Naive thymus-derived CD8-positive, alpha-beta T cell (primary cell): ENCODE data around the gene CALML6. TPM values are rescaled to one million over a fixed set of nuclear protein-coding genes. Genes with fewer than 3 reads are reported as not detected.

Experiments used
- ATAC-seq, 2 donors: fragments of 150-1000 bp; cut with Tn5 transposase in 1 of 2; sonication (Bioruptor Pico), chemical (Tn5 transposase) in 1 of 2; 1 replicate in 1 of 2; 2 replicates in 1 of 2; pipeline ENCODE4 v1.10.0; 2021; ENCODE audit warnings: mild to moderate bottlenecking in 2 of 2, moderate library complexity in 2 of 2
- POLR2A ChIA-PET: fragments of 350-600 bp; sonication (Branson Sonifier 250); formaldehyde crosslinking; loops from one replicate; lab custom pipeline; 2021; ENCODE audit warnings: antibody characterized with exemption; lab: Charles Lee
- DNase-seq, 10 donors: peaks; one replicate each; pipeline versions ENCODE4 v3.0.0 to v3.0.0-alpha.2; 2020 to 2022
- H3K27ac Mint-ChIP-seq, 10 donors: one replicate each; pipeline ENCODE4 v1.8.0; 2020 to 2022; ENCODE audit warnings: mild to moderate bottlenecking in 10 of 10, mixed read lengths in 10 of 10, moderate library complexity in 4 of 10, inconsistent platforms in 1 of 10
- H3K27me3 Mint-ChIP-seq, 5 donors: one replicate each; pipeline ENCODE4 v1.8.0; 2021 to 2022; ENCODE audit warnings: mixed read lengths in 5 of 5
- H3K36me3 Mint-ChIP-seq, 3 donors: one replicate each; pipeline ENCODE4 v1.8.0; 2020 to 2022; ENCODE audit warnings: mixed read lengths in 3 of 3, mild to moderate bottlenecking in 2 of 3, inconsistent platforms in 1 of 3
- H3K4me1 Mint-ChIP-seq, 4 donors: one replicate each; pipeline ENCODE4 v1.8.0; 2021 to 2022; ENCODE audit warnings: mixed read lengths in 4 of 4
- H3K4me3 Mint-ChIP-seq, 10 donors: one replicate each; pipeline ENCODE4 v1.8.0; 2020 to 2022; ENCODE audit warnings: mild to moderate bottlenecking in 10 of 10, mixed read lengths in 10 of 10, moderate library complexity in 6 of 10, inconsistent platforms in 1 of 10
- H3K9me3 Mint-ChIP-seq, 9 donors: one replicate each; pipeline ENCODE4 v1.8.0; 2020 to 2022; ENCODE audit warnings: mixed read lengths in 9 of 9, mild to moderate bottlenecking in 3 of 9, inconsistent platforms in 1 of 9, moderate library complexity in 1 of 9
- polyA plus RNA-seq, 3 donors: library from polyadenylated mRNA; unstranded; fragments of 300-500 nt; fragmentation: Illumina TruSeq; gene quantifications; one replicate each; pipeline ENCODE4 v1.2.3, GENCODE V29; 2021
- total RNA-seq, 8 experiments: library from RNA in 2 of 8; stranded (reverse) in 2 of 8; gene quantifications; one replicate each; pipeline ENCODE4 v1.2.3 and lab custom pipeline; 2021 to 2026

CALML6 gene
- total and polyA plus RNA-seq, 5 experiments from 2014 or later = 1.4 to 1.6 TPM; not detected in 3

- POLR2A ChIA-PET = interaction anchor here (3.6 kb wide), 1 partner anchor 15 kb away, joined by 19 read pairs; no protein-coding TSS in a partner anchor
- ATAC-seq (no peak), DNase-seq (no peak)
- H3K4me3 Mint-ChIP-seq = peak overlapping the region; percentile 30 to 92 (median 59)
- H3K27me3 Mint-ChIP-seq = no peaks in the 10 kb centered on the region
- H3K9me3 Mint-ChIP-seq = no peaks in the 10 kb centered on the region
- peaks cover 0 to 3% (median 0%) of the 10 kb centered on the region in 3 donors for H3K36me3 Mint-ChIP-seq
- H3K4me1 Mint-ChIP-seq = peaks cover 25 to 54% (median 51%) of the 10 kb centered on the region in 4 donors
- peak overlapping the region in 9 of 10 donors; percentile 52 to 97 (median 83) for H3K27ac Mint-ChIP-seq
Measured at GRCh38 chr1:1893291-1893985, 21.6 kb upstream of the CALML6 start.

DNA sequence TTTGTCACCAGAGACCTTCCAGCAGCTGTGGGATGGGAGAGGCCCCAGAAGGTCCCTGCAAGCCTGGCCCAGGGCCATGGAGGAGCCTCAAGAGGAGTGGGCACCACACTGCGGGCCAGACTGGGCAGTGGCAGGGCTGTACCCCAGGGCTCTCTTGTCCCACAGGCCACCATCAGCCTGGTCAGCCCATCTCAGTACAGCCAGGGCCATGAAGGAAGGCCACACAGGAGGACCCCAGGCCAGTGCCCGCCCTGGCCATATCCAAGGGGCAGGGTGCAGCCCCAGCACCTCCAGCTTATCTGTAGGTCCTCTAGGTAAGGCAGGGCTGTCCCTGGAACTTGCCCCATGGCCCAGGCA, 21.1 kb upstream of the CALML6 start:
- peaks cover 20 to 52% (median 46%) of the 10 kb centered on the region in 4 donors for H3K4me1 Mint-ChIP-seq
- POLR2A ChIA-PET = interaction anchor here (2.9 to 3.6 kb wide), 2 partner anchors 12 to 14 kb away, joined by 18 to 19 read pairs; no protein-coding TSS in a partner anchor

DNA sequence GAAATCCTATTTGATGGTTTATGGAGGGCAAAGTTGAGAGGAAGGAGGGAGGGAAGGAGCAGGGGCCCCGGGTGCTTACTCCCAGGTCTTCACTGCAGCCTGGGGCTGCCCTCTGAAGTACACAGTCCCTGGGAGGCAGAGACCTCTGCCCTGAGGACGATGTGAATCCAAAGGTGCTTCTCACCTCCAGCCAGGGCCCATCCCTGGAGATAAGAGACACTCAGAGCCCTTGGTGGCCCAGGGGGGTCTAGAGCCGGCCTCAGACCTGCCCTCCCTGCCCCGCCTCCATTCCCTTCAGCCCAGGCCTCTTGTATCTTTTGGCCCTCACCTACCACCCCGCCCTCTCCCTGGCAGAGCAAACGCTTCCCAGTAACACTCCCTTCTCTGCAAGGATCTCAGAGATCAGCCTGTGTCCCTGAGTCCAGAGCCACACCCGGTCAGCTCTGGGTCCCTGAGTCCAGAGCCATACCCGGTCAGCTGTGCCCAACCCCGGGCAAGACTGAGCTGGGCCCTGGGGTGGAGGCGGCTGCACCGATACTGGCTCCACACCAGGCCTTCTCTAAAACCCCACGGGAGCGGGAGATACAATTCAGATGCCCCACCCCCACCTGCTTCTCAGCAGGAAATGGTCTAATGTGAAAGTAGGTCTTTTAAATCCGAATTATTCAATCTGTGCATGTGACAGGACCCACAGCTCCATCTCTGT, 20.6 kb upstream of the CALML6 start:
- DNase-seq = peak in 1 of 10 donors; percentile 25
- Mint-ChIP-seq H3K27me3 (no peaks in the 10 kb centered on the region), H3K27ac (peak overlapping the region; percentile 58 to 96 (median 86)), H3K4me1 (peaks cover 22 to 51% (median 46%) of the 10 kb centered on the region in 4 donors), H3K36me3 (peaks cover 0 to 3% (median 0%) of the 10 kb centered on the region in 3 donors), H3K9me3 (no peaks in the 10 kb centered on the region), H3K4me3 (peak overlapping the region; percentile 29 to 74 (median 64))
- no peak for ATAC-seq
- POLR2A ChIA-PET = interaction anchor here (2.9 to 3.6 kb wide), 2 partner anchors 11 to 14 kb away, joined by 18 to 19 read pairs; no protein-coding TSS in a partner anchor

More for the DNA sequence above, 21.1 kb upstream of the CALML6 start:
- Mint-ChIP-seq H3K4me3 (peak overlapping the region in 5 of 10 donors; percentile 22 to 92 (median 55)), H3K27me3 (no peaks in the 10 kb centered on the region), H3K9me3 (no peaks in the 10 kb centered on the region), H3K27ac (peak overlapping the region in 7 of 10 donors; percentile 59 to 88 (median 83)), H3K36me3 (peaks cover 0 to 3% (median 0%) of the 10 kb centered on the region in 3 donors)
- DNase-seq (no peak), ATAC-seq (no peak)

DNA sequence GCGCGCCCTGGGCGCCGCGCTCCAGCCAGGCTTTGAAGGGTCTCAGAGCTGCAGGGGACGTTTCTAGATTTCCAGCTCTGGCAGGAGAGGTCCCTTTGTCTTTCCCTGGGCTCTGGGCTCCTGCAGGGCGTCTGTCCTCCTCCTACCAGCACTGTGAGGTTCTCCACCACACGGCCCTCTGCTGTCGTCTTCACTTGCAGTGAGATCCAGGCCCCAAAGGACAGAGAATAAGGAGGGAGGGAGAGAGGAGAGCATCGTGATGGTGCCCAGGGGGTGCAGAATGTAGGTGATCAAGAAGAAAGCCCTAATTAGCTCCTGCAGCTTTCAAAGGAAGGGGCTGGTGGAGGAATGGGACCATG, 20.0 kb upstream of the CALML6 start:
- Mint-ChIP-seq H3K4me1 (peaks cover 23 to 53% (median 49%) of the 10 kb centered on the region in 4 donors), H3K27ac (peak overlapping the region; percentile 36 to 96 (median 86)), H3K9me3 (no peaks in the 10 kb centered on the region), H3K4me3 (peak overlapping the region; percentile 29 to 74 (median 64)), H3K27me3 (no peaks in the 10 kb centered on the region), H3K36me3 (peaks cover 0 to 3% (median 0%) of the 10 kb centered on the region in 3 donors)
- POLR2A ChIA-PET = interaction anchor here (2.9 to 3.6 kb wide), 2 partner anchors 11 to 13 kb away, joined by 18 to 19 read pairs; no protein-coding TSS in a partner anchor
- DNase-seq (no peak), ATAC-seq (no peak)

- Mint-ChIP-seq H3K27ac (peak overlapping the region in 5 of 10 donors; percentile 1 to 96 (median 70)), H3K4me1 (peaks cover 23 to 53% (median 49%) of the 10 kb centered on the region in 4 donors), H3K36me3 (peaks cover 0 to 3% (median 0%) of the 10 kb centered on the region in 3 donors), H3K27me3 (no peaks in the 10 kb centered on the region), H3K4me3 (peak overlapping the region in 5 of 10 donors; percentile 22 to 69 (median 51)), H3K9me3 (no peaks in the 10 kb centered on the region)
- POLR2A ChIA-PET = interaction anchor here (2.9 to 3.6 kb wide), 2 partner anchors 10 to 13 kb away, joined by 18 to 19 read pairs; no protein-coding TSS in a partner anchor
- no peak for DNase-seq
- no peak for ATAC-seq
Measured at GRCh38 chr1:1895456-1896336, 19.4 kb upstream of the CALML6 start.

DNA sequence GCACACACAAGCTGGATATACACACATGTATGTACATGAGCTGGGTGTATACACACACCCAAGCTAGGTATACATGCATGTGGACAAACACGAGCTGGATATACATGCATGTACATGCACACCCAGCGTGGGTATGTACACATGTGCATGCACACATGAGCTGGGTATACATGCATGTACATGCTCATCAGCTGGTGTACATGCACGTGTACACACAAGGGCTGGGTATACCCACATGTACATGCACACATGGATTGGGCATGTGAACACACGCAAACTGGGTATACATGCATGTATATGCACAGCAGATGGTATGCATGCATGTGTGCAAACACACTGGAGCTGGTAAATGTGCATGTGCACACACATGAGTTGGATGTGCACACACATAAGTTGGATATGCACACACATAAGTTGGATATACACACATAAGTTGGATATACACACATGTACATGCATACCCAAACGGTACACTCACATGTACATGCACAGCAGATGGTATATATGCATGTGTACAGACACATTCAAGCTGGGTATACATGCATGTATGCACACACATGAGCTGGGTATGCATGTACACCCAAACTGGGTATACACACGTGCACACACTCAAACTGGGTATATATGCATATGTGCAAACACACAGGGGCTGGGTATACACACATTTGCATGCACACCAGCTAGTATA, 16.7 kb upstream of the CALML6 start:
- H3K27ac Mint-ChIP-seq = peak overlapping the region in 1 of 10 donors; percentile 8
- ATAC-seq = no peak
- H3K36me3 Mint-ChIP-seq = no peaks in the 10 kb centered on the region
- H3K4me1 Mint-ChIP-seq = peaks cover 14 to 39% (median 35%) of the 10 kb centered on the region in 4 donors
- H3K4me3 Mint-ChIP-seq = no peak overlapping the region
- DNase-seq = no peak
- no peaks in the 10 kb centered on the region for H3K9me3 Mint-ChIP-seq
- POLR2A ChIA-PET = interaction anchor here (0.5 to 3.1 kb wide), 2 partner anchors 10 to 422 kb away, joined by 3 to 19 read pairs; no protein-coding TSS in a partner anchor
- peaks cover 0 to 3% (median 0%) of the 10 kb centered on the region in 5 donors for H3K27me3 Mint-ChIP-seq

DNA sequence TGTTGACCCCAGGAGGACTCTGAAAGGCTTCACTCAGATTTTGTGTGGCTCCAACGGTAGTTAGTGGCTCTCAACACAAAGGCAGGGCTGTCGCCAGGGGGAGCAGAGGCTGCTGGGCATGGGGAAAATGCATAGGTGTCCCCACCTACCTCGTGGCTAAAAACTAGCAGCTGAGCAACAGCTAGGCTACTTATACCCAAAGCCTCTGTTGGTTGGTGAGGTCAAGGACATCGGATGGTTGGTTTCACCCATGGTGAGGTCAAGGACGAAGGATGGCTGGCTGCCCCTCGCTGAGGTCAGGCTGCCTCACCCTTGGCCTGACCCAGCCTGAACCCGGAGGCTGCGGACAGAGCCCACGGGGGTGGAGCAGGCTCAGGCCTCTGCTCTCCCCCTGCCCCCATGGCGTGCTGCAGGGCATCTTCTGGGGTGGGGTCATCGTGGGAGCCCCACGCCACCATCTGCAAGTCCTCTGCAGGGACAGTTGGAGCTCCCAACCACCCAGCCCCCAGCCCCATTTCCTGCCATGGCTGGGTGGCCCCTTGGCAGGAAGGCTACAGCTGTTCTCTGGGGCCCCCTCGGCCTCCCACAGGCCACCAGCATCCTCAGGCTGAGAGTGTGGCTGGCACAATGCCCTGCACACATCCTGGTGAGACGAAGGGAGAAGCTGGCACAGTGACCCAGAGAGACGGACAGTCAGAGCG, 15.6 kb upstream of the CALML6 start:
- peak; percentile 64 to 68 for ATAC-seq
- Mint-ChIP-seq H3K4me1 (peaks cover 12 to 32% (median 26%) of the 10 kb centered on the region in 4 donors), H3K36me3 (no peaks in the 10 kb centered on the region), H3K27ac (peak overlapping the region in 1 of 10 donors; percentile 29), H3K27me3 (peaks cover 0 to 3% (median 0%) of the 10 kb centered on the region in 5 donors), H3K9me3 (no peaks in the 10 kb centered on the region), H3K4me3 (peak overlapping the region in 1 of 10 donors; percentile 56)
- DNase-seq = peak in 3 of 10 donors; percentile 24 to 56 (median 36)
- POLR2A ChIA-PET = interaction anchor here (0.7 to 3.1 kb wide), 2 partner anchors 9 to 110 kb away, joined by 3 to 19 read pairs; no protein-coding TSS in a partner anchor

- ATAC-seq = no peak
- H3K4me1 Mint-ChIP-seq = peaks cover 7 to 27% (median 21%) of the 10 kb centered on the region in 4 donors
- no peak overlapping the region for H3K4me3 Mint-ChIP-seq
- H3K27ac Mint-ChIP-seq = no peak overlapping the region
- no peaks in the 10 kb centered on the region for H3K9me3 Mint-ChIP-seq
- H3K36me3 Mint-ChIP-seq = no peaks in the 10 kb centered on the region
- DNase-seq = no peak
- H3K27me3 Mint-ChIP-seq = peaks cover 0 to 3% (median 0%) of the 10 kb centered on the region in 5 donors
- POLR2A ChIA-PET = interaction anchor here (0.7 to 3.1 kb wide), 2 partner anchors 9 to 111 kb away, joined by 3 to 19 read pairs; no protein-coding TSS in a partner anchor
Measured at GRCh38 chr1:1899967-1900327, 15.1 kb upstream of the CALML6 start.

- POLR2A ChIA-PET = interaction anchor here (2.2 kb wide), 1 partner anchor 10 kb away, joined by 11 read pairs; the partner anchor contains the start of gene GNB1
- H3K4me1 Mint-ChIP-seq = peaks cover 5 to 18% (median 13%) of the 10 kb centered on the region in 4 donors
- peaks cover 0 to 3% (median 0%) of the 10 kb centered on the region in 5 donors for H3K27me3 Mint-ChIP-seq
- no peak for ATAC-seq
- no peaks in the 10 kb centered on the region for H3K9me3 Mint-ChIP-seq
- peak overlapping the region in 1 of 10 donors; percentile 30 for H3K4me3 Mint-ChIP-seq
- H3K36me3 Mint-ChIP-seq = no peaks in the 10 kb centered on the region
- peak overlapping the region in 1 of 10 donors; percentile 59 for H3K27ac Mint-ChIP-seq
- no peak for DNase-seq
Measured at GRCh38 chr1:1900883-1901640, 14.0 kb upstream of the CALML6 start.

DNA sequence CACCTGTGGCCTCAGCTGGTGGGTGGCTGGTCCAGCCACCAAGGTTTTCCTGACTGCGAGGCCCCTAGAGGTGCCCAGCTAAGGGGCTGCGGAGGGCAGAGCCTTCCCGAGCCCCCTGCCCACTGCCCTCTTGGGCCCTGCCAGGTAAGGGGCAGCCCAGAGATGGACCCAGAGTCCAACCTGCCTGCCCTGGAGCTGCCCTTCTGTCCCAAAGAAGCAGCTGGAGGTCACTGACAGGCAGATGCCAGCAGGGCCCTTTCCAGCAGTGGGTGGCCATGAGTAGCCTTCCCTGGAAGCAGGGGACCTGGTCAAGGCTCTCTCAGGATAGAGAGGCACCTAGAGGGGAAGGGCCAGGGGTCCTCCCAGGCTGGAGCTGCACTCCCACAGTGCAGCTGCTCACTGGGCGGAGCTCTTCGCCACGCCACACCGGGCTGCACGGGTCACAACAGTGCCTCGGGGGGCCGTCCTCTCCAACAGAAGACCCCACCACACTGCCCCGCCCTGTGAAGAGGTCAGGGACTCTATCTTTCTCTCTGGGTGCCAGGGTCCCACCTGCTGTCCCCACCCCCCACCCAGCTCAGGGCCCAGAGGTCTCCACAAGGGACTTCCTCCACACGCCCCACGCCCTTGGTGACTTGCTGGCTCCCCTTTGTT, 13.3 kb upstream of the CALML6 start:
- H3K27ac Mint-ChIP-seq = no peak overlapping the region
- no peak for DNase-seq

More for the DNA sequence above, 13.3 kb upstream of the CALML6 start:
- POLR2A ChIA-PET = interaction anchor here (2.2 kb wide), 1 partner anchor 10 kb away, joined by 11 read pairs; the partner anchor contains the start of gene GNB1
- no peak for ATAC-seq
- Mint-ChIP-seq H3K36me3 (no peaks in the 10 kb centered on the region), H3K27me3 (peaks cover 0 to 3% (median 0%) of the 10 kb centered on the region in 5 donors), H3K4me3 (no peak overlapping the region), H3K4me1 (peaks cover 9 to 23% (median 17%) of the 10 kb centered on the region in 4 donors), H3K9me3 (no peaks in the 10 kb centered on the region)
